ENCODE results near the gene GSTO1. TPM values are rescaled to one million over a fixed set of nuclear protein-coding genes. Genes with fewer than 3 reads are reported as not detected.

The GSTO1 gene
- polyA plus RNA-seq, 1 donor from 2014 or later, result 3.5 TPM

DNA sequence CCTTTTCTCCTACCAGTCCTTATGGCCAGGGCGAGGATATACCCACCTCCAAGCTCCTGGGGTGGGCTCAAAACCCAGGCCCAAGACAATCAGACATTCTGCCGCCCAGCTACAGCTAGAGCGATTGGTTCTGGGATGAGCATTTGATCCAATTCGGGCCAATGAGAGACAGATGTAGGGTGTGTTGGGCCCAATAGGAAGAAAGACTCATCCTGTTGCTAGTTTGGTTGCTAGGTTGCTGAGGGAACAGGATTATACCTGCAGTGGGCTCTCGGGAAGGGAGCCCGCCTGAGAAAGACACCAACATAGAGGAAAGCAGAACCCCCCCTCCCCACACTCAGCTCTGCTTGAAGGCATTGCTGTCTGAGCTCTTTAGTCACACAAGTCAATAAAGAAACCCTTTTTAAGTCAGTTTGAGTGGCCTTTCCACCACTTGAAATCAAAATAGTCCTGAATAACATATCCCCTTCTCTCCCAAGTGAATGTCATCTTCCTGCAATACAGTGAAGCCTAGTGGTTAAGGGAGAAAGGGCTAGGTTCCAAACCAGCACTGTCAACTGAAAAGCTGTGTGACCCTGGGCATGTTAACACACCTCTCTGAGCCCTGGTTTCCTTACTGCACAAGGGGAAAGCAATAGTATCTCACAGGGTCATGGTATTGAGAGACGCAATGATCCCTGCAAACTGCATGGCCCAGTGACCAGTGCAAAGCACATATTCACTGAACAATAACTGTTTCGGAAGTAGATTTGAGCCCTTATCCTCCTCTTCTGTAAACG lies 61.8 kb downstream of the GSTO1 start:
- Histone ChIP-seq H3K4me3 (ENCODE audit: low read length) (no peak overlapping the region), H3K36me3 (ENCODE audit: insufficient read depth, low read length) (peaks cover 9% of the 10 kb centered on the region), H4K20me1 (ENCODE audit: insufficient read depth) (no peaks in the 10 kb centered on the region), H2AFZ (ENCODE audit: low read depth, low read length) (no peak overlapping the region), H3K4me2 (ENCODE audit: low read length) (no peak overlapping the region), H3F3A (ENCODE audit: insufficient read depth, low read length, poor library complexity, severe bottlenecking) (no peaks in the 10 kb centered on the region), H3K79me2 (replicated peaks; ENCODE audit: insufficient read depth, low read length) (no peaks in the 10 kb centered on the region), H3K27ac (ENCODE audit: low read length) (no peak overlapping the region), H3K9ac (ENCODE audit: low read length) (no peak overlapping the region), H3K27me3 (ENCODE audit: insufficient read depth, low read depth, low read length) (no peaks in the 10 kb centered on the region), H3K9me3 (ENCODE audit: low read length) (no peaks in the 10 kb centered on the region), H3K9me2 (ENCODE audit: insufficient read depth, low read length) (no peaks in the 10 kb centered on the region)
- TF ChIP-seq EP300 (conservative IDR thresholded peaks at IDR 0.05; ENCODE audit: poor library complexity, severe bottlenecking) (no peak), SMC3 (conservative IDR thresholded peaks at IDR 0.05; ENCODE audit: poor library complexity) (no peak), RAD21 (conservative IDR thresholded peaks at IDR 0.05) (no peak), TAF1 (IDR thresholded peaks at IDR 0.05; ENCODE audit: low read depth) (no peak), MXI1 (conservative IDR thresholded peaks at IDR 0.05; ENCODE audit: poor library complexity, severe bottlenecking) (no peak), POLR2AphosphoS5 (IDR thresholded peaks at IDR 0.05) (no peak), EZH2 (IDR thresholded peaks at IDR 0.05; ENCODE audit: borderline replicate concordance, insufficient read depth, low read length, poor library complexity, severe bottlenecking) (no peak)
- TF ChIP-seq, protein P1, sequence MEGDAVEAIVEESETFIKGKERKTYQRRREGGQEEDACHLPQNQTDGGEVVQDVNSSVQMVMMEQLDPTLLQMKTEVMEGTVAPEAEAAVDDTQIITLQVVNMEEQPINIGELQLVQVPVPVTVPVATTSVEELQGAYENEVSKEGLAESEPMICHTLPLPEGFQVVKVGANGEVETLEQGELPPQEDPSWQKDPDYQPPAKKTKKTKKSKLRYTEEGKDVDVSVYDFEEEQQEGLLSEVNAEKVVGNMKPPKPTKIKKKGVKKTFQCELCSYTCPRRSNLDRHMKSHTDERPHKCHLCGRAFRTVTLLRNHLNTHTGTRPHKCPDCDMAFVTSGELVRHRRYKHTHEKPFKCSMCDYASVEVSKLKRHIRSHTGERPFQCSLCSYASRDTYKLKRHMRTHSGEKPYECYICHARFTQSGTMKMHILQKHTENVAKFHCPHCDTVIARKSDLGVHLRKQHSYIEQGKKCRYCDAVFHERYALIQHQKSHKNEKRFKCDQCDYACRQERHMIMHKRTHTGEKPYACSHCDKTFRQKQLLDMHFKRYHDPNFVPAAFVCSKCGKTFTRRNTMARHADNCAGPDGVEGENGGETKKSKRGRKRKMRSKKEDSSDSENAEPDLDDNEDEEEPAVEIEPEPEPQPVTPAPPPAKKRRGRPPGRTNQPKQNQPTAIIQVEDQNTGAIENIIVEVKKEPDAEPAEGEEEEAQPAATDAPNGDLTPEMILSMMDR (IDR thresholded peaks at IDR 0.05; ENCODE audit: poor library complexity, severe bottlenecking), result no peak
- TF ChIP-seq, protein P2, sequence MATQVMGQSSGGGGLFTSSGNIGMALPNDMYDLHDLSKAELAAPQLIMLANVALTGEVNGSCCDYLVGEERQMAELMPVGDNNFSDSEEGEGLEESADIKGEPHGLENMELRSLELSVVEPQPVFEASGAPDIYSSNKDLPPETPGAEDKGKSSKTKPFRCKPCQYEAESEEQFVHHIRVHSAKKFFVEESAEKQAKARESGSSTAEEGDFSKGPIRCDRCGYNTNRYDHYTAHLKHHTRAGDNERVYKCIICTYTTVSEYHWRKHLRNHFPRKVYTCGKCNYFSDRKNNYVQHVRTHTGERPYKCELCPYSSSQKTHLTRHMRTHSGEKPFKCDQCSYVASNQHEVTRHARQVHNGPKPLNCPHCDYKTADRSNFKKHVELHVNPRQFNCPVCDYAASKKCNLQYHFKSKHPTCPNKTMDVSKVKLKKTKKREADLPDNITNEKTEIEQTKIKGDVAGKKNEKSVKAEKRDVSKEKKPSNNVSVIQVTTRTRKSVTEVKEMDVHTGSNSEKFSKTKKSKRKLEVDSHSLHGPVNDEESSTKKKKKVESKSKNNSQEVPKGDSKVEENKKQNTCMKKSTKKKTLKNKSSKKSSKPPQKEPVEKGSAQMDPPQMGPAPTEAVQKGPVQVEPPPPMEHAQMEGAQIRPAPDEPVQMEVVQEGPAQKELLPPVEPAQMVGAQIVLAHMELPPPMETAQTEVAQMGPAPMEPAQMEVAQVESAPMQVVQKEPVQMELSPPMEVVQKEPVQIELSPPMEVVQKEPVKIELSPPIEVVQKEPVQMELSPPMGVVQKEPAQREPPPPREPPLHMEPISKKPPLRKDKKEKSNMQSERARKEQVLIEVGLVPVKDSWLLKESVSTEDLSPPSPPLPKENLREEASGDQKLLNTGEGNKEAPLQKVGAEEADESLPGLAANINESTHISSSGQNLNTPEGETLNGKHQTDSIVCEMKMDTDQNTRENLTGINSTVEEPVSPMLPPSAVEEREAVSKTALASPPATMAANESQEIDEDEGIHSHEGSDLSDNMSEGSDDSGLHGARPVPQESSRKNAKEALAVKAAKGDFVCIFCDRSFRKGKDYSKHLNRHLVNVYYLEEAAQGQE (IDR thresholded peaks at IDR 0.05; ENCODE audit: borderline replicate concordance), result no peak

Small RNAs within 50 kb of the gene (small RNA-seq; reads per million reads assigned to genes)
- gene MIR4482 (0 to 2.2 (median 0.95) reads per million in 3 experiments), gene MIR609 (0 to 0.33 (median 0) reads per million in 3 experiments)

Other genes with a start within 250 kb of the GSTO1 start
- gene COL17A1, start 169.0 kb upstream of the GSTO1 start, polyA plus RNA-seq, result not detected in 2 replicates
- 2.3 and 5.0 TPM in 2 replicates for gene SFR1, start 132.7 kb upstream of the GSTO1 start, polyA plus RNA-seq
- 2.2 and 5.0 TPM in 2 replicates for gene CFAP43, start 22.5 kb upstream of the GSTO1 start, polyA plus RNA-seq
- 0.53 and 2.2 TPM in 2 replicates for gene GSTO2, start 14.3 kb downstream of the GSTO1 start, polyA plus RNA-seq
- gene ITPRIP, start 83.6 kb downstream of the GSTO1 start, polyA plus RNA-seq, result 1.5 and 2.2 TPM in 2 replicates
- 0.10 TPM in 1 of 2 replicates, not detected in the other for gene CFAP58, start 98.9 kb downstream of the GSTO1 start, polyA plus RNA-seq

Measured in neural cell (in vitro differentiated cells).